Body of pancreas (tissue), 4 donors: Measurements from ENCODE around the gene PIGR.

Experiments used
- CTCF ChIP-seq, 7 experiments: fragments of 450-650 bp in 4 of 7; fragments of 200-600 bp in 3 of 7; sonication (generic) in 3 of 7; IDR thresholded peaks; one replicate each; pipeline ENCODE4 v1.5.1; 2016 to 2019; ENCODE audit warnings: antibody characterized with exemption in 7 of 7
- POLR2A ChIP-seq, 3 donors: fragments of 450-650 bp; IDR thresholded peaks; one replicate each; pipeline ENCODE4 v1.6.1; 2016; ENCODE audit warnings: antibody characterized with exemption in 3 of 3, mild to moderate bottlenecking in 2 of 3

DNA sequence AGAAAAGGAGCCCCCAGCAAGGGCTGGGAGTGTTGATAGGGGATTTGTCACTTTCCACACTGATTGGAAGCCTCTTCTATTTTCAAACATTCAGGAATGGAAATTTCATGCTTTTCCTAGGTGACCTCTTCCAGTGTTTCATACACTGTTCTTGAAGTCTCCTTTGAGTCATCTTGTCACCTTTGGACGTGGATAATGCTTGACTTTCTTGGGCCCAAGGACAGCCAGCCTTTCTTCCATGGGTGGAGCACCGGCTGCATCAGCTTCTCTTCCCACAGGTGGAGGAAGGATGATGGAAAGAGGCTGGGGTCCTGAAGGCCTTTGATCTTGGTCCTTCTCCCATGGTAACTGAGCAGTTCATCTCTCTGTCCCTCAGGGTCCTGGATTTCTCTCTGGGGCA, 11.9 kb upstream of the PIGR start:
- TF ChIP-seq CTCF (IDR thresholded peaks at IDR 0.05) = no peak
- no peak for TF ChIP-seq POLR2A (IDR thresholded peaks at IDR 0.05)
